ENCODE measurements around the gene TLN1.

Gene TLN1

GRCh38 chr9:35714579-35715252 lies 17.3 kb downstream of the TLN1 start:
- TF ChIP-seq CTCF (IDR thresholded peaks at IDR 0.05; ENCODE audit: insufficient read depth, missing control alignments): no peak
- DNase-seq (ENCODE audit: insufficient read length, low spot score): no peak
- no peak for FAIRE-seq

- no peak for DNase-seq (ENCODE audit: insufficient read length, low spot score)
- no peak for FAIRE-seq
- no peak for TF ChIP-seq CTCF (IDR thresholded peaks at IDR 0.05; ENCODE audit: insufficient read depth, missing control alignments)
These were observed 17.9 kb downstream of the TLN1 start for GRCh38 chr9:35714123-35714522.

- FAIRE-seq (no peak), DNase-seq (ENCODE audit: insufficient read length, low spot score) (no peak)
- TF ChIP-seq CTCF (IDR thresholded peaks at IDR 0.05; ENCODE audit: insufficient read depth, missing control alignments): no peak
These were observed 18.4 kb downstream of the TLN1 start for GRCh38 chr9:35713578-35713977.

- DNase-seq (ENCODE audit: insufficient read length, low spot score) (no peak), FAIRE-seq (no peak)
- TF ChIP-seq CTCF (IDR thresholded peaks at IDR 0.05; ENCODE audit: insufficient read depth, missing control alignments): no peak
These were observed 19.1 kb downstream of the TLN1 start for GRCh38 chr9:35712762-35713400.

- DNase-seq (ENCODE audit: insufficient read length, low spot score) (no peak), FAIRE-seq (no peak)
- no peak for TF ChIP-seq CTCF (IDR thresholded peaks at IDR 0.05; ENCODE audit: insufficient read depth, missing control alignments)
These were observed 20.2 kb downstream of the TLN1 start for GRCh38 chr9:35711501-35712428.

- no peak for FAIRE-seq
- no peak for DNase-seq (ENCODE audit: insufficient read length, low spot score)
- no peak for TF ChIP-seq CTCF (IDR thresholded peaks at IDR 0.05; ENCODE audit: insufficient read depth, missing control alignments)
These were observed 21.0 kb downstream of the TLN1 start for GRCh38 chr9:35710818-35711500.
